Effector memory CD4-positive, alpha-beta T cell (primary cell): Measurements from ENCODE around the gene CEP192.
"Not testable (repeated sequence)": the region's sequence is repeated elsewhere in the genome, so short reads cannot be mapped to it uniquely, and the experiment has no call there.

Source experiments
- DNase-seq, 3 donors: peaks; one replicate each; pipeline ENCODE4 v3.0.0-alpha.2; 2020
- H3K27ac ChIP-seq: 2 replicates; pipeline ENCODE4 v1.7.0; 2013; ENCODE audit warnings: mild to moderate bottlenecking, low read length, moderate library complexity; ENCODE audit not compliant: insufficient read depth, poor library complexity, severe bottlenecking
- H3K27me3 ChIP-seq: replicated peaks from 2 replicates; pipeline ENCODE4 v1.7.0; 2013; ENCODE audit warnings: mild to moderate bottlenecking, low read length; ENCODE audit not compliant: insufficient read depth, control insufficient read depth, poor library complexity, severe bottlenecking
- H3K36me3 ChIP-seq: 2 replicates; pipeline ENCODE4 v1.7.0; 2013; ENCODE audit warnings: mild to moderate bottlenecking, low read length, moderate library complexity; ENCODE audit not compliant: control insufficient read depth, insufficient read depth
- H3K4me1 ChIP-seq: 2 replicates; pipeline ENCODE4 v1.7.0; 2013; ENCODE audit warnings: low read length, mild to moderate bottlenecking; ENCODE audit not compliant: control insufficient read depth, insufficient read depth, poor library complexity, severe bottlenecking
- H3K4me3 ChIP-seq: 2 replicates; pipeline ENCODE4 v1.7.0; 2013; ENCODE audit warnings: low read length, low read depth, mild to moderate bottlenecking; ENCODE audit not compliant: insufficient read depth, poor library complexity, severe bottlenecking
- H3K9me3 ChIP-seq: 2 replicates; pipeline ENCODE4 v1.7.0; 2013; ENCODE audit warnings: mild to moderate bottlenecking, low read length, moderate library complexity; ENCODE audit not compliant: control insufficient read depth

Gene CEP192

GRCh38 chr18:13051950-13052349 is 60.8 kb downstream of the CEP192 start:
- H3K27ac ChIP-seq, result no peak overlapping the region
- peaks cover 59% of the 10 kb centered on the region for H3K36me3 ChIP-seq
- no peaks in the 10 kb centered on the region for H3K4me1 ChIP-seq
- no peak for DNase-seq
- H3K9me3 ChIP-seq, result no peaks in the 10 kb centered on the region
- H3K27me3 ChIP-seq, result no peaks in the 10 kb centered on the region
- no peak overlapping the region for H3K4me3 ChIP-seq

GRCh38 chr18:13054336-13054735 is 63.2 kb downstream of the CEP192 start:
- Histone ChIP-seq H3K36me3 (peaks cover 53% of the 10 kb centered on the region), H3K27ac (no peak overlapping the region), H3K27me3 (no peaks in the 10 kb centered on the region), H3K4me3 (no peak overlapping the region), H3K4me1 (no peaks in the 10 kb centered on the region), H3K9me3 (no peaks in the 10 kb centered on the region)
- DNase-seq, result no peak

DNA sequence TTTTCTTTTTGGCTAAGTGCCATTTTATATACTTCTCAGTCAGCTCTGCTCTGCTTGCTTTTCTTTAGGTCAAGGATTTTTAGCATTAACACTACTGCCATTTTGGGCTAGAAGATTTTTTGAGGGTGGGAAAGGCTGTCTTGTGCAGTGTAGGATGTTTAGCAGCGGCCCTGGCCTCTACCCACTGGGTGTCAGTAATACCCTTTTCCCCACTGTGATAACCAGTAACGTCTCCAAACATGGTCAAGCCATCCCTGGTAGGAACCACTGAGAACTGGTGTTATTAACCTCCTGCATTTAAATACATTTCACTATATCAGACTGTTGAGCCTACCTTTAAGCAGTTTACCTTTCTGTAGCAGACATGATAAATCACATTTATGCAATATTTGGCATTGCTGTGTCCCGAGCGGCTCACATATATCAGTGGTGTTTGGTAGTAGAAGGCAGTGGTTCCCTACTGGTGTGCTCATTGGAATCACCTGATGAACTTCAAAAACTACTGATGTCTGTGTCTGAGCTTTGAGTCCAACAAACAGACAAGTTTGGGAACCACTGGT is 70.5 kb downstream of the CEP192 start:
- Histone ChIP-seq H3K27ac (no peak overlapping the region), H3K4me3 (no peak overlapping the region), H3K27me3 (no peaks in the 10 kb centered on the region), H3K36me3 (peaks cover 26% of the 10 kb centered on the region), H3K9me3 (no peaks in the 10 kb centered on the region), H3K4me1 (no peaks in the 10 kb centered on the region)
- DNase-seq, result no peak

- Histone ChIP-seq H3K27ac (no peak overlapping the region), H3K9me3 (no peaks in the 10 kb centered on the region), H3K36me3 (peaks cover 38% of the 10 kb centered on the region), H3K4me3 (no peak overlapping the region), H3K4me1 (no peaks in the 10 kb centered on the region), H3K27me3 (no peaks in the 10 kb centered on the region)
- DNase-seq, result no peak
Measured at GRCh38 chr18:13067124-13067523, 76.0 kb downstream of the CEP192 start.

GRCh38 chr18:13067966-13068365 is 76.8 kb downstream of the CEP192 start:
- Histone ChIP-seq H3K36me3 (peaks cover 46% of the 10 kb centered on the region), H3K9me3 (no peaks in the 10 kb centered on the region), H3K27me3 (no peaks in the 10 kb centered on the region)

GRCh38 chr18:13070460-13070859 is 79.3 kb downstream of the CEP192 start:
- no peaks in the 10 kb centered on the region for H3K27me3 ChIP-seq
- H3K27ac ChIP-seq, result no peak overlapping the region
- DNase-seq, result no peak
- H3K4me3 ChIP-seq, result no peak overlapping the region
- peaks cover 66% of the 10 kb centered on the region for H3K36me3 ChIP-seq
- H3K4me1 ChIP-seq, result no peaks in the 10 kb centered on the region
- H3K9me3 ChIP-seq, result no peaks in the 10 kb centered on the region

More at GRCh38 chr18:13067966-13068365, 76.8 kb downstream of the CEP192 start:
- DNase-seq, result no peak
- no peak overlapping the region for H3K27ac ChIP-seq
- no peaks in the 10 kb centered on the region for H3K4me1 ChIP-seq
- no peak overlapping the region for H3K4me3 ChIP-seq

GRCh38 chr18:13076886-13077285 is 85.7 kb downstream of the CEP192 start:
- Histone ChIP-seq H3K27ac (no peak overlapping the region), H3K4me3 (no peak overlapping the region), H3K9me3 (no peaks in the 10 kb centered on the region), H3K36me3 (peaks cover 30% of the 10 kb centered on the region), H3K27me3 (no peaks in the 10 kb centered on the region), H3K4me1 (no peaks in the 10 kb centered on the region)
- DNase-seq, result no peak

DNA sequence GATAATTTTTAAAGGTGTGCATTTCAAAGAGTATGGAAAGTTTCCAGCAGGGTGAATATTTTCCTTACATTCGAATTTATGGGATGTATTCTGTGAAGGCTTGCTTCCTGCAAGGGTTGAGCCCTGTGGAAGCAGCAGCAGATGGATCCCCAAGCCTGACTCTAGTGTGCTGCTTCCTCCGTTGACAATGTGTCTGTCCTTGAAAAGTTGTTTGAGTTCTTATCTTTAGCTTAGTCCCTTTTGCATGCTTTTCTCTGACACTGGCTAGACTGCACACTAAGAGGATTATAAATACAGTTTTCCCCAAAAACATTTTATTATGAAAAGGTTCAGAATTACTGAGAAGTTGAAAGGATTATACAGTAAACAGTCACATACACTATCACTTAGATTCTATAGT is 86.3 kb downstream of the CEP192 start:
- no peak for DNase-seq
- H3K9me3 ChIP-seq, result no peaks in the 10 kb centered on the region
- H3K27me3 ChIP-seq, result no peaks in the 10 kb centered on the region
- H3K4me3 ChIP-seq, result no peak overlapping the region
- peaks cover 25% of the 10 kb centered on the region for H3K36me3 ChIP-seq
- H3K4me1 ChIP-seq, result no peaks in the 10 kb centered on the region
- H3K27ac ChIP-seq, result no peak overlapping the region

- not testable (repeated sequence) for H3K4me1 ChIP-seq, H3K9me3 ChIP-seq, H3K4me3 ChIP-seq, DNase-seq, H3K27ac ChIP-seq, H3K27me3 ChIP-seq
- H3K36me3 ChIP-seq, result peaks cover 19% of the 10 kb centered on the region
Measured at GRCh38 chr18:13078065-13078464, 86.9 kb downstream of the CEP192 start.

- Histone ChIP-seq H3K4me1 (no peaks in the 10 kb centered on the region), H3K27me3 (no peaks in the 10 kb centered on the region), H3K27ac (no peak overlapping the region), H3K9me3 (no peaks in the 10 kb centered on the region), H3K36me3 (peaks cover 26% of the 10 kb centered on the region), H3K4me3 (no peak overlapping the region)
- DNase-seq, result no peak
Measured at GRCh38 chr18:13086906-13087305, 95.7 kb downstream of the CEP192 start.
